ENCODE results near the gene RBPMS2. TPM values are rescaled to one million over a fixed set of nuclear protein-coding genes. Genes with fewer than 3 reads are reported as not detected.

Gene RBPMS2
- total RNA-seq, 1 donor from 2014 or later = 4.8 TPM

GRCh38 chr15:64780600-64781156, 5.3 kb upstream of the RBPMS2 start:
- TF ChIP-seq CTCF (IDR thresholded peaks at IDR 0.05) = no peak
- no peak overlapping the region for H3K27ac Mint-ChIP-seq (ENCODE audit: unreplicated experiment)
- no peaks in the 10 kb centered on the region for H3K36me3 Mint-ChIP-seq (ENCODE audit: unreplicated experiment)
- no peak overlapping the region for H3K4me3 Mint-ChIP-seq (ENCODE audit: unreplicated experiment)
- H3K27me3 Mint-ChIP-seq (ENCODE audit: unreplicated experiment) = no peaks in the 10 kb centered on the region
- H3K9me3 Mint-ChIP-seq (ENCODE audit: unreplicated experiment) = no peaks in the 10 kb centered on the region
- no peaks in the 10 kb centered on the region for H3K4me1 Mint-ChIP-seq (ENCODE audit: unreplicated experiment)
- DNase-seq (ENCODE audit: extremely low spot score, unreplicated experiment) = no peak

GRCh38 chr15:64779630-64780029, 4.2 kb upstream of the RBPMS2 start:
- no peak for DNase-seq (ENCODE audit: extremely low spot score, unreplicated experiment)
- Mint-ChIP-seq H3K27ac (ENCODE audit: unreplicated experiment) (no peak overlapping the region), H3K4me3 (ENCODE audit: unreplicated experiment) (no peak overlapping the region), H3K4me1 (ENCODE audit: unreplicated experiment) (no peaks in the 10 kb centered on the region), H3K36me3 (ENCODE audit: unreplicated experiment) (no peaks in the 10 kb centered on the region), H3K27me3 (ENCODE audit: unreplicated experiment) (no peaks in the 10 kb centered on the region), H3K9me3 (ENCODE audit: unreplicated experiment) (no peaks in the 10 kb centered on the region)
- TF ChIP-seq CTCF (IDR thresholded peaks at IDR 0.05) = no peak

- Mint-ChIP-seq H3K36me3 (ENCODE audit: unreplicated experiment) (no peaks in the 10 kb centered on the region), H3K9me3 (ENCODE audit: unreplicated experiment) (no peaks in the 10 kb centered on the region), H3K27me3 (ENCODE audit: unreplicated experiment) (no peaks in the 10 kb centered on the region), H3K27ac (ENCODE audit: unreplicated experiment) (no peak overlapping the region), H3K4me1 (ENCODE audit: unreplicated experiment) (peaks cover 3% of the 10 kb centered on the region), H3K4me3 (ENCODE audit: unreplicated experiment) (no peak overlapping the region)
- no peak for TF ChIP-seq CTCF (IDR thresholded peaks at IDR 0.05)
- DNase-seq (ENCODE audit: extremely low spot score, unreplicated experiment) = no peak
These were observed 3.6 kb upstream of the RBPMS2 start for GRCh38 chr15:64779024-64779423.

- Mint-ChIP-seq H3K4me3 (ENCODE audit: unreplicated experiment) (peak overlapping the region; percentile 73), H3K27me3 (ENCODE audit: unreplicated experiment) (no peaks in the 10 kb centered on the region), H3K9me3 (ENCODE audit: unreplicated experiment) (no peaks in the 10 kb centered on the region), H3K36me3 (ENCODE audit: unreplicated experiment) (no peaks in the 10 kb centered on the region), H3K27ac (ENCODE audit: unreplicated experiment) (no peak overlapping the region), H3K4me1 (ENCODE audit: unreplicated experiment) (peaks cover 3% of the 10 kb centered on the region)
- no peak for TF ChIP-seq CTCF (IDR thresholded peaks at IDR 0.05)
- no peak for DNase-seq (ENCODE audit: extremely low spot score, unreplicated experiment)
These were observed 1.0 kb upstream of the RBPMS2 start for GRCh38 chr15:64776402-64776786.

GRCh38 chr15:64774629-64775493, 528 bp downstream of the RBPMS2 start:
- Mint-ChIP-seq H3K27me3 (ENCODE audit: unreplicated experiment) (no peaks in the 10 kb centered on the region), H3K4me1 (ENCODE audit: unreplicated experiment) (peaks cover 3% of the 10 kb centered on the region), H3K27ac (ENCODE audit: unreplicated experiment) (no peak overlapping the region), H3K36me3 (ENCODE audit: unreplicated experiment) (no peaks in the 10 kb centered on the region), H3K4me3 (ENCODE audit: unreplicated experiment) (peak overlapping the region; percentile 64), H3K9me3 (ENCODE audit: unreplicated experiment) (no peaks in the 10 kb centered on the region)
- TF ChIP-seq CTCF (IDR thresholded peaks at IDR 0.05) = no peak
- DNase-seq (ENCODE audit: extremely low spot score, unreplicated experiment) = no peak

Measured in osteocyte (in vitro differentiated cells).